ENCODE data around the gene CENPQ.

DNA sequence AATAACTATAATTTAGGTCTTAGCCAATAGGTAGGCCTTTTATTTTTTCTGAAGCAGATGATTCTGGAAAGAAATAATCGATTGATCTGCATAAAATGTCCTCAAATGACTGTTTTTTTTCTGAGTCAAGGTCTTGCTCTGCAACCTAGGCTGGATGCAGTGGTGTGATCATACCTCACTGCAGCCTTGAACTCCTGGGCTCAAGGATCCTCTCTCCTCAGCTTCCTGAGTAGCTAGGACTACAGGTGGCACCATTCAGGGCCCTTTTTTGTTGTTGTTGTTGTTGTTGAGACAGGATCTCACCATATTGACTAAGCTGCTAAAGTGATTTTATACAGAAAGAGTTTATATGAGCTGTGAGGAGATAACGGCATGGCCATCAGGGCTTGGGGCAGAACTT, 54.7 kb downstream of the CENPQ start:
- TF ChIP-seq, protein P1, sequence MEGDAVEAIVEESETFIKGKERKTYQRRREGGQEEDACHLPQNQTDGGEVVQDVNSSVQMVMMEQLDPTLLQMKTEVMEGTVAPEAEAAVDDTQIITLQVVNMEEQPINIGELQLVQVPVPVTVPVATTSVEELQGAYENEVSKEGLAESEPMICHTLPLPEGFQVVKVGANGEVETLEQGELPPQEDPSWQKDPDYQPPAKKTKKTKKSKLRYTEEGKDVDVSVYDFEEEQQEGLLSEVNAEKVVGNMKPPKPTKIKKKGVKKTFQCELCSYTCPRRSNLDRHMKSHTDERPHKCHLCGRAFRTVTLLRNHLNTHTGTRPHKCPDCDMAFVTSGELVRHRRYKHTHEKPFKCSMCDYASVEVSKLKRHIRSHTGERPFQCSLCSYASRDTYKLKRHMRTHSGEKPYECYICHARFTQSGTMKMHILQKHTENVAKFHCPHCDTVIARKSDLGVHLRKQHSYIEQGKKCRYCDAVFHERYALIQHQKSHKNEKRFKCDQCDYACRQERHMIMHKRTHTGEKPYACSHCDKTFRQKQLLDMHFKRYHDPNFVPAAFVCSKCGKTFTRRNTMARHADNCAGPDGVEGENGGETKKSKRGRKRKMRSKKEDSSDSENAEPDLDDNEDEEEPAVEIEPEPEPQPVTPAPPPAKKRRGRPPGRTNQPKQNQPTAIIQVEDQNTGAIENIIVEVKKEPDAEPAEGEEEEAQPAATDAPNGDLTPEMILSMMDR (conservative IDR thresholded peaks at IDR 0.05 in 1 of 2, IDR thresholded peaks at IDR 0.05 in 1 of 2; ENCODE audit: low read depth in 1 of 2, low read length in 2 of 2): no peak
- TF ChIP-seq EZH2 (IDR thresholded peaks at IDR 0.05; ENCODE audit: low read length, missing control alignments): no peak

Measured in fibroblast of lung (primary cell).